ENCODE measurements around the gene MRPL46.
"Not testable (repeated sequence)": the region's sequence is repeated elsewhere in the genome, so short reads cannot be mapped to it uniquely, and the experiment has no call there.

The MRPL46 gene

DNA sequence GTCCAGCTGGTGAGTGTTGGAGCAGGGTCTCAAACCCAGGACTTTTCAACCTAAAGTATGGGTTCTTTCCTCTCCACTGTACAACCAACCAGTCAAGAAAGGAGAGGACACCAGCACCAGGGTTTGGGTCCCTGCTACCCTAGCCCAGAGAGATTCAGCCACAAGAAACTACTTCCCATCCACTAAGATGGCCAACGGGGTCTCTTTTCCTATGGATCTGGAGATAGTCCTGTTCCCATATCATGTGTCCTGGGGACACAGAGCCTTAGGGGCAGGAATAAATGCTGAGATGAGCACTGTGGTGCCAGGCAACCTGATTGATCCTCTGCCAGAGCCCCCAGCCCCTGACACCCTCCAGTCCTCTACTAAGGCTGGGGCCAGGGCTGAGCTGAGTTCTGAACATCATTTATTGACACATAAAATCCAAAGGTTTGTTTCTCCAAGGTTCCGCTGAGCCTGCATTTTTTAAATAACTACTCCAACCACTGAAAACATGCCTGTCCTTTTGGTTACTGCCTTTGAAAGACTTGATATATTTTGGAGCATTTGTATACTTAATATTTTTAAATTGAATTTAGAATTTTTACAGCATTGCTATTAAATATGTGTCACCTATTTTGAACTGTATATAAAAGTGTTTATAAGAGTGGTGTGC is 26.0 kb downstream of the MRPL46 start:
- ATAC-seq = no peak
- peaks cover 18% of the 10 kb centered on the region for H3K9me3 Mint-ChIP-seq
- no peak overlapping the region for H3K27ac Mint-ChIP-seq
- no peaks in the 10 kb centered on the region for H3K4me1 Mint-ChIP-seq
- no peak for DNase-seq
- H3K4me3 Mint-ChIP-seq = no peak overlapping the region
- H3K36me3 Mint-ChIP-seq (ENCODE audit: low read depth) = no peaks in the 10 kb centered on the region
- peaks cover 35% of the 10 kb centered on the region for H3K27me3 Mint-ChIP-seq

DNA sequence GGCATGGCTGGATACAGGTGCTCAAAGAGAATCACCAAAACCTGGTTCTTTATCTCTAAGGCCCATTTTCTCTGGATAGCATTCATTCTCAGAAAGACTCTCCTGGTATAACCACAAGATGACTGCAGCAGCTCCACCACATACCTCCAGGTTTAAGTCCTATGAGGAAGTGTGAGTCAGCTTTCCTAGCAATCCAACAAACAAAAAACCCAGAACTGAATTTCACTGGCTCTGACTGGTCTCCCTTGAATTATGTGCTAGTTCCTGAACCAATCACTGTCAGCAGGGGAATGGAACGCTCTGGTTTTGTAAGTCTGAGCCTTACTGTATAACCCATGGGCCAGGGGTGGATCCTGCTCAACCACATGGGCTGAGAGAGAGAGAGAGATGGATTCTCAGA is 27.2 kb downstream of the MRPL46 start:
- DNase-seq = no peak
- ATAC-seq = peak; percentile 40
- H3K36me3 Mint-ChIP-seq (ENCODE audit: low read depth) = no peaks in the 10 kb centered on the region
- H3K4me3 Mint-ChIP-seq = no peak overlapping the region
- H3K27me3 Mint-ChIP-seq = peaks cover 36% of the 10 kb centered on the region
- peaks cover 18% of the 10 kb centered on the region for H3K9me3 Mint-ChIP-seq
- no peaks in the 10 kb centered on the region for H3K4me1 Mint-ChIP-seq
- H3K27ac Mint-ChIP-seq = no peak overlapping the region

DNA sequence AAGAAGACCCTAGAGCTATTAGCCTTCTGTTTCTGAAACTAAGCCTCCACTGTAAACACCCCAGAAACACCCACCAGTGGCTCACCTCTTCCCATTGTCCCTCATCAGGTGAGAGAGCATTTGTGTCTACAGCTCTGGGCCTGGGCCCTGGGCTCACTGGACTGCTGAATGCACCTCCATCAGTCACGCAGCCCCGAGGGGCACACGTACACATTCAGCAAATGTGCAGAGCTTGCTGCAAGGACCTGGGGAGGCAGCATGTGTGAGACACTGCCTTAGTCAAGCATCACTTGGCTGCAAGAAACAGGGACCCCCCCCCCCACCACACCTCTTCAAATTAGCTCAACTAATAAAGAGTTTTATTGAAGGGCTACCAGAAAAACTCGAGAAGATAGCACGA is 29.0 kb downstream of the MRPL46 start:
- H3K27me3 Mint-ChIP-seq = peaks cover 35% of the 10 kb centered on the region
- H3K27ac Mint-ChIP-seq = no peak overlapping the region
- DNase-seq = no peak
- H3K36me3 Mint-ChIP-seq (ENCODE audit: low read depth) = no peaks in the 10 kb centered on the region
- ATAC-seq = no peak
- no peaks in the 10 kb centered on the region for H3K4me1 Mint-ChIP-seq
- H3K9me3 Mint-ChIP-seq = peaks cover 5% of the 10 kb centered on the region
- no peak overlapping the region for H3K4me3 Mint-ChIP-seq

DNA sequence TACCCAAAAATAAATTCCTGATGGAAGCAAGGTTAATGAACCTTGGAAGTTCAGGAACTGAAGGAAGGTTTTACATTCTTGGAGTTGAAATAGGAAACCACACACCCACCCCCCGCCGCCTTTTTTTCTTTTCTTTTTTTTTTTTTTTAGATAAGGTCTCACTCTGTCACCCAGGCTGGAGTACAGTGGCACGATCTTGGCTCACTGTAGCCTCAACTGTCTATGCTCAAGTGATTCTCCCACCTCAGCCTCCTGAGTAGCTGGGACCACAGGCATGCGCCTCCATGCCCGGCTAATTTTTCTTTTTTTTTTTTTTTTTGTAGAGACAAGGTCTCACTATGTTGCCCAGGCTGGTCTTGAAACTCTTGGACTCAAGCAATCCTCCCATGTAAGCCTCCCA is 33.1 kb downstream of the MRPL46 start:
- not testable (repeated sequence) for H3K4me1 Mint-ChIP-seq; ATAC-seq; H3K36me3 Mint-ChIP-seq (ENCODE audit: low read depth); H3K27ac Mint-ChIP-seq; H3K4me3 Mint-ChIP-seq; DNase-seq; H3K9me3 Mint-ChIP-seq
- H3K27me3 Mint-ChIP-seq = peaks cover 24% of the 10 kb centered on the region

DNA sequence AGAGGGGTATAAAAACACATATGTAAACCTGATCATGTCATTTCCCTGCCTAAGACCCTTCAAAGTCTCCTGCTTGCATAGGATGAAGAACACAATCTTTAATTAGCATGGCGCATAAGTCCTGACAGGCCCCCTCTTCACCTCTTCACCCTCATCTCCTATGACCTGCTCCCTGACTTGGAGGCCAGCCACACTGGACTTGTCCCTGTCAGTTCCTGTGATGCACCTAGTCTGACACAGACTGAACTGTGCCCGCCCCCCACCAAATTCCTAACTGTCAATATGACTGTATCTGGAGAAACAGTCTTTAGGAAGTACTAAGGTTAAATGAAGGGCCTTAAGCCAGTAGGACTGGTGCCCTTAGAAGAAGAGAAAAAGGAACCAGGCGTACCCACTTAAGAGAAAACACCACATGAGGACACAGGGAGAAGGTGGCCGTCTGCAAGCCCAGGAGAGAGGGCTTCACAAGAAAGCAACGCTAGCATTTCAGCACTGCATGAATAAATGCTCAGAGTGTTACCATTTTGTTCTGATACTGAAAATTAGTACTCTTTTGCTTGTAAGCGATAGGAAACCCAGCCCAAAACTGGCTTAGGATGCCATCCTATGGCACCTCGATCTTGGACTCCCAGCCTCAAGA is 34.0 kb downstream of the MRPL46 start:
- ATAC-seq (no peak), DNase-seq (no peak)
- no peak overlapping the region for H3K27ac Mint-ChIP-seq
- H3K9me3 Mint-ChIP-seq = no peaks in the 10 kb centered on the region
- no peak overlapping the region for H3K4me3 Mint-ChIP-seq
- H3K4me1 Mint-ChIP-seq = no peaks in the 10 kb centered on the region
- no peaks in the 10 kb centered on the region for H3K36me3 Mint-ChIP-seq (ENCODE audit: low read depth)
- H3K27me3 Mint-ChIP-seq = peaks cover 21% of the 10 kb centered on the region

DNA sequence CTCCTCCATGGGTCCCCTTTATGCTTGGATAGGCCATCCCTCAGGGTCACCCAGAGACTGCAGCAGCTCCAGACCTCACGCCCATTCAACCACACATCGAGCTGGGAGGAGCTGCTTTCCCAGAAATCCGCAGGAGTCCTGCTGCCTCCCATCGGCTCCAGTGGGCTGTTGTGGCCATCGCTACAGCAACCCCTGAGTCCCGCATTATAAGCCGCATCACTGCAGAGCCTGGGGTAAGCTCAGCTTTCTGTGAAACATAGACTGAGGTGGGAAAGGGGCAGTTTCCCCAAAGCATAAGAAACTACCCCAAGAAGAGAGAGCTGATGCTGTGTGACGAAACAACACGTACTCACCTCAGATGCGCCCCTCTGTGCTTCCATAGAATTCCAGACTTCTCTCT is 35.7 kb downstream of the MRPL46 start:
- Mint-ChIP-seq H3K27ac (no peak overlapping the region), H3K4me3 (no peak overlapping the region), H3K9me3 (no peaks in the 10 kb centered on the region), H3K4me1 (no peaks in the 10 kb centered on the region), H3K36me3 (ENCODE audit: low read depth) (no peaks in the 10 kb centered on the region), H3K27me3 (peaks cover 11% of the 10 kb centered on the region)
- DNase-seq (no peak), ATAC-seq (no peak)

DNA sequence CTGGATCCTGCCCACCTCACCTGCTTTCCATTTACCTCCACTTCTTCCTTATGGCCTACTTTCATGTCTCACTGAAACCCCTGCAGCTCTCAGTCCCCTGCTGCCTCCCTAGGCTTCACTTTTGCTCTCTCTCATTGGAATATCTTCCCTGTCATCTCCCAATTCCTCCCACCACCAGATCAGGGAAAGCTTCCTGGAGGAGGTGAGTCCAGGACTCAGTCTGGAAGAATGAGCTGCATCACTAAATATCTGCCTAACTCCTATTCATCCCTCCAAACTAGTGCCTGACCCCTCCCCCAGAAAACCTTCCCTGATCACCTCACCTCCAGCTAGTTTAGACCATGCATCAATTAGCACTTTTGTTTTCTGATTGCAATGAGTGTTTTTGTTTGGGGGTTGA is 37.1 kb downstream of the MRPL46 start:
- Mint-ChIP-seq H3K36me3 (ENCODE audit: low read depth) (no peaks in the 10 kb centered on the region), H3K27ac (no peak overlapping the region), H3K4me3 (no peak overlapping the region), H3K27me3 (peaks cover 9% of the 10 kb centered on the region), H3K9me3 (no peaks in the 10 kb centered on the region), H3K4me1 (no peaks in the 10 kb centered on the region)
- no peak for ATAC-seq
- DNase-seq = no peak

DNA sequence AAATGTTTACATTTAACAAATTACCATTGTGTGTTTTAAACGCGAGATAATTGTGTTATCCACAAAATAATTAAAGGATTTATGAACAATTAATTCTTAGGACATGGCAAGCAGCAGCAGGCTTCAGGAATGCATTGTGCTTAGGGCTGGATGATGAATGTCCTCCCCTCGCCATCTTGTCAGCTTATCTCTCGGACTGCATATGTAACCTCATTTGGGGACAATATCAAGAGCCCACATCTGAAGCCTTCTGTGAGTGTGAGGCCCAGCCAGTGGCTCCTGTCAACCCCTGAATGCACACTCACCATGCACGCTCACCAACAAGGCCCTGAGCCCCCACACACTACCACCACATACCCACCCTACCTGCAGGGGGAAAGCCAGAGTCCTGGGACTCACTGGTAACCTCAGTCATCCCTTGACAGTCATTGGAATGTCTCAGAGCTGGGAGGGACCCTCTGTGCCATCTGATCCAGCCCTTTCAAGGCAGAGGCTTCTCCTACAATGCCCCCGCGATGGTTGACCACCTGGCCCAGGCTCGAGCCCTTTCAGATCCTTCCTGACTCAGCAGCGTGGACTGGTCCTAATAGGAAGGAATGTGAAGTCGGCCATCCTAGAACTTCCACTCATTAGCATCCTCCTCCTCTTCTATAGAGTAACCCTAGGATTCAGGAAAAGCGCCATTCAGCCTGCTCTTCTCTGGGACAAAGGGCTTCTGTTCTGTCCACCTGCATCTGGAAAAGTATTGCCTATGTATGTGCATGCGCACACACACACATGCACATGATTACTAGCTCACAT is 38.2 kb downstream of the MRPL46 start:
- DNase-seq = no peak
- no peak for ATAC-seq
- Mint-ChIP-seq H3K27ac (no peak overlapping the region), H3K9me3 (no peaks in the 10 kb centered on the region), H3K27me3 (peaks cover 11% of the 10 kb centered on the region), H3K36me3 (ENCODE audit: low read depth) (no peaks in the 10 kb centered on the region), H3K4me3 (no peak overlapping the region), H3K4me1 (no peaks in the 10 kb centered on the region)

DNA sequence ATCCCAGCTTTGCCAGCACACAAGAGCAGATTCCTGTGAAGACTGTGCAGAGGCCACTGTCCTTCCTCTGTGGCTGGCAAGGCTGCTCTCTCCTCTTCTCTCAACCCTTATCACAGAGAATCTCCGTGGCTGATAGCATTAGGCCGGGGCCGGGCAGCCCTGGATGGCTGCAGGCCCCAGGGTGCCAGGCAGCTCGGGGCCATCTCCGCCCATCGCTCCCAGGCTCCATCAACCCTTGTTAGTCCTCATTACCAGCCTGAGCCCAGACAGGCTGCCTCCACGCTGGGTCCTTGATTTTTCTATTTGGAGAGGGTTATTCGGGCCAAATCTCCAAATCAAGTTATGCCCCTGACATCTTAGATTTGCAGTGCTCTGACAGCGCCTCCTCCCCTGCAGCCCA is 39.1 kb downstream of the MRPL46 start:
- Mint-ChIP-seq H3K27me3 (peaks cover 7% of the 10 kb centered on the region), H3K36me3 (ENCODE audit: low read depth) (no peaks in the 10 kb centered on the region), H3K9me3 (no peaks in the 10 kb centered on the region), H3K4me3 (no peak overlapping the region), H3K4me1 (no peaks in the 10 kb centered on the region), H3K27ac (no peak overlapping the region)
- DNase-seq = no peak
- no peak for ATAC-seq

DNA sequence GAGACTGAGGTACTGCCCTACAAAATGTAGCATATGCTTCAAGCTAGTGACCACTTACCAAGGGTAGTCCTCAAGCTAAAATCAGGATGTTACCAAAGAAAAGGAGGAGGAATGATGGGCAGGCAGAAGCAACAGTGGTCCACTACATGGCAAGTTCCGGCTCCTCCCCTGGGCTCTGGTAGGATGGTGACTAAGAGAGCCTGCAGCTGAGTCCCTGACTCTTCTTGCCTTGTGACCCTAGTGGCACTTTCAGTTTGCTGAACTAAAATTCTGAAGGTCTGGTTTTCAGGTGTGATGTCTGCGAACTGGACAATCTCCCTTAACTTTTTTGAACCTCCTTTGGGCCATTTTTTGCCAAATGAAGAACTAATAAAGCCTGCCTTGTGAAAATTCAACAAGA is 40.9 kb downstream of the MRPL46 start:
- DNase-seq (no peak), ATAC-seq (no peak)
- Mint-ChIP-seq H3K27ac (no peak overlapping the region), H3K4me1 (no peaks in the 10 kb centered on the region), H3K4me3 (no peak overlapping the region), H3K9me3 (no peaks in the 10 kb centered on the region), H3K36me3 (ENCODE audit: low read depth) (no peaks in the 10 kb centered on the region), H3K27me3 (peaks cover 9% of the 10 kb centered on the region)

DNA sequence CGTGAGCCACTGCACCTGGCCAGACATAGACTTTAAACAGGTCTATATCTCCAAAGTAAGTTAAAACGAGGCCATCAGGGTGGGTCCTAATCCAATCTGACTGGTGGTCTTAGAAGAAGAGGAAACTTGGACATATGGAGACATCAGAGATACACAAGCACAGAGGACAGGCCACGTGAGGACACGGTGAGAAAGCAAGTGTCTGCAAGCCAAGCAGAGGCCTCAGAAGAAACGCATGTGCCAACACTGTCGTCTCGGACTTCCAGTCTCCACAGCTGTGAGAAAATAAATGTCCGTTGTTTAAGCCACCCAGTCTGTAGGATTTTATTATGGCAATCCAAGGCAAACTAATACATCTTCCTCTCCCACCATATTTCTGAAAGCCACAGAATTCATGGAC is 43.9 kb downstream of the MRPL46 start:
- peaks cover 4% of the 10 kb centered on the region for H3K9me3 Mint-ChIP-seq
- peaks cover 23% of the 10 kb centered on the region for H3K27me3 Mint-ChIP-seq
- no peaks in the 10 kb centered on the region for H3K36me3 Mint-ChIP-seq (ENCODE audit: low read depth)
- no peak overlapping the region for H3K27ac Mint-ChIP-seq
- H3K4me1 Mint-ChIP-seq = peaks cover 17% of the 10 kb centered on the region
- no peak for DNase-seq
- H3K4me3 Mint-ChIP-seq = no peak overlapping the region
- no peak for ATAC-seq

DNA sequence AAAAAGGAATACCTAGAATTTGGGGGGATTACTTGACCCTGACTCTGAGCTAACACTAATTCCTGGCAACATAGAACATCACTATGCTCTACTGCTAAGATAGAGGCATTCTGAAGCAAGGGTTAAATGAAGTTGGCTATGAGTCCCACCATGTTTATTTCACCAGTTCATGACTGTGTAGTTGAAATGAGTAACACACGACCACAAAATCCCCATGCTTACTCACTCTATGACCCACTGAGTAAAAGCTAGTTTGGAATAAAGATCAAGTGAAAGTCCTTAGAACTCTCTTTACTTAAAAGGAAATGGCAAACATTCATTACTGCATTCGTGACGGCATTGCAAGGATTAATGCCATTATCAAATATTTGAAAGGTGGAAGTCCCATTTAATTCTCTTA is 47.4 kb downstream of the MRPL46 start:
- Mint-ChIP-seq H3K36me3 (ENCODE audit: low read depth) (no peaks in the 10 kb centered on the region), H3K4me3 (no peak overlapping the region), H3K9me3 (peaks cover 4% of the 10 kb centered on the region), H3K27me3 (peaks cover 44% of the 10 kb centered on the region), H3K4me1 (peaks cover 17% of the 10 kb centered on the region), H3K27ac (no peak overlapping the region)
- DNase-seq = no peak
- ATAC-seq = peak; percentile 98

Data from activated naive CD8-positive, alpha-beta T cell treated with anti-CD3 and anti-CD28 coated beads, Interleukin-2, amount 50 U/mL, for 24 hours (primary cell).